ENCODE data around the gene ZNHIT1. TPM values are rescaled to one million over a fixed set of nuclear protein-coding genes. Genes with fewer than 3 reads are reported as not detected.

The ZNHIT1 gene
- total and polyA plus RNA-seq, 3 experiments from 2014 or later, result 50.6 to 66.2 (median 51.7) TPM

DNA sequence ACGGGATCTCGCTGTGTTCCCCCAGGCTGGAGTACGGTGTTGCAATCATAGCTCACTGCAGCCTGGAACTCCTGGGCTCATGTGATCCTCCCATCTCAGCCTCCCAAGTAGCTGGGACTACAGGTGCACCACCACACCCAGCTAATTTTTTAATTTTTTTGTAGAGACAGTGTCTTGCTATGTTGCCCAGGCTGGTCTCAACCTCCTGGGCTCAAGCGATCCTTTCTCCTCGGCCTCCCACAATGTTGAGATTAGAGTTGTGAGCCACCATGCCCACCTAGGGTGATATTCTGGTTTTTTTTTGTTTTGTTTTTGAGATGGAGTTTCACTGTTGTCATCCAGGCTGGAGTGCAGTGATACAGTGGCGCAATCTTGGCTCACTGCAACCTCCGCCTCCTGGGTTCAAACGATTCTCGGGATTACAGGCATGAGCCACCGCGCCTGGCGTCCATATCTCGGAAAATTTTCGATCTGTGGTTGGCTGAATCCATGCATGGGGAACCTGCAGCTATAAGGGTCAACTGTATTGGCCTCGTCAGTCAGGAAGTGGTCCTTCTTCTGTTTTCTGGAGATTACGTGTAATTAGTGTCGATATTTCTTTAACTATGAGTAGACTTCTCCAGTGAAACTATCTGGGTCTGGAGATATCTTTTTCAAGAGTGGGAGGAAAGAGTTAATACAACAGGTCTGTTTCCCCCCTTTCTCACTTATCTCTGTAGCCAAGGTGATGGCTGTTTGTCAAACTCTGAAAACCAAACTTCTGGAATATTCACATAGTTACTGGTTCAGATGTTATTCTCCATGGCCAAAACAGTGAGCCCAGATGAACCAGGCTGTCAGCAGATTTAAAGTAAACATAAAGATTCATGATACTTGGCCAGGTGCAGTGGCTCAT, 47.9 kb downstream of the ZNHIT1 start:
- no peak overlapping the region for H3K4me3 Mint-ChIP-seq
- no peaks in the 10 kb centered on the region for H3K9me3 Mint-ChIP-seq
- ChIA-PET CTCF (interaction anchor here (1.6 kb wide), 1 partner anchor 17 kb away, joined by 5 read pairs; no protein-coding TSS in a partner anchor), POLR2A (no interaction called here)
- no peaks in the 10 kb centered on the region for H3K4me1 Mint-ChIP-seq
- Histone ChIP-seq H3K36me3 (ENCODE audit: insufficient read depth, low read length) (no peaks in the 10 kb centered on the region), H3K4me3 (ENCODE audit: low read length) (no peak overlapping the region), H3K4me1 (ENCODE audit: insufficient read depth, low read length) (no peaks in the 10 kb centered on the region), H3K9me3 (ENCODE audit: low read length) (no peaks in the 10 kb centered on the region), H3K27me3 (ENCODE audit: insufficient read depth, low read length, poor library complexity, severe bottlenecking) (no peaks in the 10 kb centered on the region), H3K27ac (ENCODE audit: low read depth, low read length) (no peak overlapping the region)
- DNase-seq, result no peak
- peaks cover 7 to 27% of the 10 kb centered on the region in 2 donors for H3K27me3 Mint-ChIP-seq
- H3K27ac Mint-ChIP-seq, result no peak overlapping the region
- no peaks in the 10 kb centered on the region for H3K36me3 Mint-ChIP-seq

DNA sequence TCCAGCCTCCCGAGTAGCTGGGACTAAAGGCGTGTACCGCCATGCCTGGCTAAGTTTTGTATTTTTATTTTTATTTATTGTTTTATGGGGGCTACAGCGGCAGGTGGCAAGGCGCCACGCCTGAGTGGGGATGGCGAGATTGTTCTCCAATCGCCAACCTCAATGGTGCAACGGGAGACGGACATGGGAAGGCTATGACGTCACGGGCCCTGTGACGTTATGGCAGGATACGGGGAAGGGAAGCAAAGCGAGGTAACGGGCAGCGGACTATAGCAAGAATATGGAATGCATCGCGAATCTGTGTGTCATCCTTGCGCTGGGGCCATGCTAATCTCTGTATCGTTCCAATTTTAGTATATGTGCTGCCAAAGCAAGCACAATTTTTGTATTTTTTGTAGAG, 51.7 kb downstream of the ZNHIT1 start:
- CTCF ChIA-PET, result no interaction called here

DNA sequence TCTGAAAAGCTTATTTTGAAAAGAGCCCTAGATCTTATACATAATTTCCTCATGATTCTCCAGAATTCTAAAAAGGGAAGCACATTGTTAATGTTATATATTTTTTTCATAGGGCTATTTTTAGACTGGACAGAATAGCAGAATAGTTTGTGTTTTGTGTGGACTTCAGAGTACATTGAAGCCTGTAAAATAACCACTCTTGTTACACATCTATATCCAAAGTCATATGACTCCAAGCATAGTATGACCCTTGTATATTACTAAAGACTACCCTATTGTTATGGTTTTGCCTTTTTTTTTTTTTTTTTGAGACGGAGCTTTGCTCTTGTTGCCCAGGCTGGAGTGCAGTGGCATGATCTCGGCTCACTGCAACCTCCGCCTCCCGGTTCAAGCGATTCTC, 53.1 kb downstream of the ZNHIT1 start:
- no peak overlapping the region for H3K4me3 Mint-ChIP-seq
- no peak overlapping the region for H3K4me3 ChIP-seq (ENCODE audit: low read length)
- no peaks in the 10 kb centered on the region for H3K9me3 Mint-ChIP-seq
- H3K27me3 Mint-ChIP-seq, result peaks cover 6 to 26% of the 10 kb centered on the region in 2 donors
- H3K27me3 ChIP-seq (ENCODE audit: insufficient read depth, low read length, poor library complexity, severe bottlenecking), result no peaks in the 10 kb centered on the region
- no peaks in the 10 kb centered on the region for H3K9me3 ChIP-seq (ENCODE audit: low read length)
- ChIA-PET POLR2A (no interaction called here), CTCF (no interaction called here)
- H3K4me1 ChIP-seq (ENCODE audit: insufficient read depth, low read length), result no peaks in the 10 kb centered on the region
- H3K4me1 Mint-ChIP-seq, result no peaks in the 10 kb centered on the region
- H3K36me3 Mint-ChIP-seq, result no peaks in the 10 kb centered on the region
- DNase-seq, result no peak
- H3K27ac Mint-ChIP-seq, result no peak overlapping the region
- H3K36me3 ChIP-seq (ENCODE audit: insufficient read depth, low read length), result no peaks in the 10 kb centered on the region
- H3K27ac ChIP-seq (ENCODE audit: low read depth, low read length), result no peak overlapping the region

More for the DNA sequence above, 51.7 kb downstream of the ZNHIT1 start:
- peaks cover 4 to 25% of the 10 kb centered on the region in 2 donors for H3K27me3 Mint-ChIP-seq
- H3K9me3 ChIP-seq (ENCODE audit: low read length), result no peaks in the 10 kb centered on the region
- H3K36me3 Mint-ChIP-seq, result no peaks in the 10 kb centered on the region
- no peak overlapping the region for H3K27ac Mint-ChIP-seq
- H3K9me3 Mint-ChIP-seq, result no peaks in the 10 kb centered on the region
- H3K4me1 Mint-ChIP-seq, result no peaks in the 10 kb centered on the region
- H3K4me3 ChIP-seq (ENCODE audit: low read length), result no peak overlapping the region
- H3K36me3 ChIP-seq (ENCODE audit: insufficient read depth, low read length), result no peaks in the 10 kb centered on the region
- H3K4me3 Mint-ChIP-seq, result no peak overlapping the region
- H3K4me1 ChIP-seq (ENCODE audit: insufficient read depth, low read length), result no peaks in the 10 kb centered on the region
- POLR2A ChIA-PET, result no interaction called here
- no peaks in the 10 kb centered on the region for H3K27me3 ChIP-seq (ENCODE audit: insufficient read depth, low read length, poor library complexity, severe bottlenecking)
- H3K27ac ChIP-seq (ENCODE audit: low read depth, low read length), result no peak overlapping the region
- DNase-seq, result no peak

DNA sequence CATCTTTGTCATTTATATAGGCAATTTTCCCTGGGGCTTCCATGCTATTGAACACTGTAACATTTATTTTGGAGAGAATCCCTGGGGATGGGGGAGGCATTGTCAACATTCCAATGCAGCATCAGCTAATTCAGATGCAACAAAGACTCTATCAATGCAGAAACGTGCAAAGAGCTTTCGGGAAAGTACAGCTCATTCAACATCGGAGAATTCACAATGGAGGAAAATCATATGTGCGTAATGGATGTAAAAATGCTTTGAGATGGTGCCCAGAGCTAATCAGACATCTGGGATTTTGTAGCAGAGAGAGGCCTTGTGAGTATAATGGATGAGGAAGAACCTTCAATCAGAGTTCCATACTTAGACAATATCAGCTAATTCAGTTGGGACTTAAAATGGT, 55.2 kb downstream of the ZNHIT1 start:
- no peak overlapping the region for H3K27ac Mint-ChIP-seq
- Histone ChIP-seq H3K4me3 (ENCODE audit: low read length) (no peak overlapping the region), H3K9me3 (ENCODE audit: low read length) (no peaks in the 10 kb centered on the region), H3K36me3 (ENCODE audit: insufficient read depth, low read length) (no peaks in the 10 kb centered on the region), H3K4me1 (ENCODE audit: insufficient read depth, low read length) (no peaks in the 10 kb centered on the region), H3K27me3 (ENCODE audit: insufficient read depth, low read length, poor library complexity, severe bottlenecking) (no peaks in the 10 kb centered on the region), H3K27ac (ENCODE audit: low read depth, low read length) (no peak overlapping the region)
- ChIA-PET CTCF (interaction anchor here (1.1 to 1.4 kb wide), 2 partner anchors 10 to 129 kb away, joined by 4 read pairs; no protein-coding TSS in a partner anchor), POLR2A (no interaction called here)
- no peaks in the 10 kb centered on the region for H3K36me3 Mint-ChIP-seq
- no peaks in the 10 kb centered on the region for H3K4me1 Mint-ChIP-seq
- no peak overlapping the region for H3K4me3 Mint-ChIP-seq
- no peaks in the 10 kb centered on the region for H3K9me3 Mint-ChIP-seq
- DNase-seq, result no peak
- H3K27me3 Mint-ChIP-seq, result peaks cover 14 to 34% of the 10 kb centered on the region in 2 donors

Other genes starting within 250 kb of the ZNHIT1 start
- gene MUC12, start 248.6 kb upstream of the ZNHIT1 start, total RNA-seq, result under 1 TPM in 1 of 2 experiments, not detected in 1; 0.35 TPM
- 0.54 TPM for gene MUC12, start 248.6 kb upstream of the ZNHIT1 start, polyA plus RNA-seq
- not detected for gene MUC17, start 198.1 kb upstream of the ZNHIT1 start, total RNA-seq
- not detected for gene MUC17, start 198.1 kb upstream of the ZNHIT1 start, polyA plus RNA-seq
- gene TRIM56, start 132.7 kb upstream of the ZNHIT1 start, total RNA-seq, result 10 to 100 TPM; 29.1 to 31.9 TPM
- gene TRIM56, start 132.7 kb upstream of the ZNHIT1 start, polyA plus RNA-seq, result 22.0 TPM
- gene SERPINE1, start 91.1 kb upstream of the ZNHIT1 start, total RNA-seq, result under 1 TPM; 0.31 to 0.44 TPM
- not detected for gene SERPINE1, start 91.1 kb upstream of the ZNHIT1 start, polyA plus RNA-seq
- 10 to 100 TPM; 42.6 to 43.6 TPM for gene AP1S1, start 63.7 kb upstream of the ZNHIT1 start, total RNA-seq
- 4.4 TPM for gene AP1S1, start 63.7 kb upstream of the ZNHIT1 start, polyA plus RNA-seq
- under 1 TPM; 0.13 to 0.16 TPM for gene VGF, start 52.6 kb upstream of the ZNHIT1 start, total RNA-seq
- not detected for gene VGF, start 52.6 kb upstream of the ZNHIT1 start, polyA plus RNA-seq
- not detected for gene NAT16, start 37.9 kb upstream of the ZNHIT1 start, total RNA-seq
- not detected for gene NAT16, start 37.9 kb upstream of the ZNHIT1 start, polyA plus RNA-seq
- gene MOGAT3, start 17.1 kb upstream of the ZNHIT1 start, total RNA-seq, result not detected
- not detected for gene MOGAT3, start 17.1 kb upstream of the ZNHIT1 start, polyA plus RNA-seq
- 10 to 100 TPM; 41.3 to 45.4 TPM for gene PLOD3, start 584 bp upstream of the ZNHIT1 start, total RNA-seq
- gene PLOD3, start 584 bp upstream of the ZNHIT1 start, polyA plus RNA-seq, result 23.1 TPM
- gene CLDN15, start 19.6 kb downstream of the ZNHIT1 start, total RNA-seq, result 10 to 100 TPM; 19.5 to 20.3 TPM
- gene CLDN15, start 19.6 kb downstream of the ZNHIT1 start, polyA plus RNA-seq, result 1.2 TPM
- gene FIS1, start 26.9 kb downstream of the ZNHIT1 start, total RNA-seq, result 100 to 1,000 TPM; 137 to 139 TPM
- 206 TPM for gene FIS1, start 26.9 kb downstream of the ZNHIT1 start, polyA plus RNA-seq
- gene IFT22, start 103.6 kb downstream of the ZNHIT1 start, total RNA-seq, result 10 to 100 TPM; 13.3 to 13.4 TPM
- 7.9 TPM for gene IFT22, start 103.6 kb downstream of the ZNHIT1 start, polyA plus RNA-seq
- gene COL26A1, start 144.7 kb downstream of the ZNHIT1 start, total RNA-seq, result not detected
- not detected for gene COL26A1, start 144.7 kb downstream of the ZNHIT1 start, polyA plus RNA-seq

All from CD8-positive, alpha-beta memory T cell (primary cell).